GM19438 (cell line): ENCODE results near the gene NDUFS2.

ENCODE experiments used
- ATAC-seq: cut with Tn5 transposase; IDR thresholded peaks from one replicate; pipeline ENCODE4 v1.9.1; 2021; ENCODE audit warnings: low read depth; ENCODE audit not compliant: unreplicated experiment

Gene NDUFS2

DNA sequence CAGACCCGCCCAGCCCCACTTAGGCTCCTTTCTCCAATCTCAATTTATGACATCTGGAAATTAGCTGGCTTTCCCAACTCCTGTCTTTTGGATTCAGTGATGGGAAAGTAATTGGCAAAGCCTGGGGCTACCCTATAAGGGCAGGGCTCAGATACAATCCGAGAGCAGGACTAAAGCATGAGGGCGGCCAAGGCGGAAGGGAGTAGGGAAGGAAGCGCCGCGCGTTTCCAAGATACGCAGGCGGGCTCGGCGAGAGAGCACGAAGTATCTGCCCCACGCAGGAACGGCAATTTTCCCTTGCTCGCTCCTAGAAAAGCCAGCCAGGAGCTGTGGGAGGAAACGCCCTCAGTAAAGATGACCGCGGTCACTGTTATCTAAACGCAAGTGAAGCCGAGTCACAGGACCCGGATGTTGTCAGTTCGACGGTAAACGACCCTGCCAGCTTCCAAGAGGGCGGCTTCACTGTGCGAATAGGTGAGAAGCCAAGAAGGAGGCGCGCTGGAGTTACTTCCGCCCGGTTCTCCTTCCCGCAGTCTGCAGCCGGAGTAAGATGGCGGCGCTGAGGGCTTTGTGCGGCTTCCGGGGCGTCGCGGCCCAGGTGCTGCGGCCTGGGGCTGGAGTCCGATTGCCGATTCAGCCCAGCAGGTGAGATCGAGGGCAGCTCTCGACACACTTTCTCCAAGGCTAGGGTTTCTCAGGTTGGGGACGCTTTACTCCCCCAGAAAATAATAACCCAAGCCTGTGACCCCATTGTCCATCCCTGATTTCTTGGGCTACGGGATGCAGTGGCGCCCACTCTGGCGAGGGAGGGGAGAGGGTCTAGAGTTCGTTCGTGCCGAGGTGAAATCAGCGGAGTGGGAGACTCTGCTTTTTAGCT, at the start of gene NDUFS2:
Gene NDUFS2, plus strand, starts transcription at position 532 of the 877 bp plus-strand sequence. Its CDS starts 19 bp downstream, at position 551.
- peak; percentile 97 for ATAC-seq

DNA sequence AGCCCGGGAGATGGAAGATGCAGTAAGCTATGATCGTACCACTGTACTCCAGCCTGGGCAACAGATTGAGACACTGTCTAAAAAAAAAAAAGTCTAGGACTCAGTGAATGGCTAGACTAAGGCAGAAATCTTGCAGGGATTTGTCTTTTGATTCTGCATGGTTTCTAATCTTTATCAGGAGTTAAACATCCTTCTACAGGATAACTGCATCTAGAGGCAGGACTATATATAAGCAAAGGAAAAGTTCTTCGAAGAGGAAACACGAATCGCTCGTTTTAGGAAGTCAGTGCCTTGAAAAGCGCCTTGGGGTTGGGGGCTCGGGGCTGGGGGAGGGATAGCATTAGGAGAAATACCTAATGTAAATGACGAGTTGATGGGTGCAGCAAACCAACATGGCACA, 49.0 kb upstream of the NDUFS2 start:
- ATAC-seq: peak; percentile 9

DNA sequence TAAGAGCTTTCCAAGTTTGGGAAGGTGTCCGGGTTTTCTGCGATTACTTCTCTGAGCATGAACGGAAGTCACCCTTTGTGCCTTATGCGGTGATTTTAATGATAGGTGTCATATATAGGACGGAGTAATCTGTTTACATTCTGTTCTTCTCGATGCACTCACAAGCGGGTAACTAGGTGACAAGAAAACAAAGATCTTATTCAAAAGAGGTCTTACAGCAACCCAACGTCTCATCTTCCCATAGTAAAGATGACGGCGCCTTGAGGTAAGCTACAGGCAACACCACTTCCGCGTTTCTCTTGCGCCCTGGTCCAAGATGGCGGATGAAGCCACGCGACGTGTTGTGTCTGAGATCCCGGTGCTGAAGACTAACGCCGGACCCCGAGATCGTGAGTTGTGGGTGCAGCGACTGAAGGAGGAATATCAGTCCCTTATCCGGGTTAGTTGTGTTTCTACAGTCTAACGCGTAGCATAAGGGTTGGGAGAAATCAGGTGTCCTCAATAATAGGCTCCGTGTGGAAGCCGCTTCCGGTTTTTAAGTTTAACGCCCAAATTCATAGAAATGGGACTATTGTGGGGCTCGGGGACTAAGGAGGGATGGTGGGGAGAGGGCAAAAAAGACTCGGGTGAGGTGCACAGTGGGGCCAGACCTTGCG, 48.4 kb upstream of the NDUFS2 start, which contains the start of gene UFC1:
Gene UFC1, plus strand, starts transcription at position 297 of the 656 bp plus-strand sequence. Its CDS starts 20 bp downstream, at position 317.
- ATAC-seq: peak; percentile 82

DNA sequence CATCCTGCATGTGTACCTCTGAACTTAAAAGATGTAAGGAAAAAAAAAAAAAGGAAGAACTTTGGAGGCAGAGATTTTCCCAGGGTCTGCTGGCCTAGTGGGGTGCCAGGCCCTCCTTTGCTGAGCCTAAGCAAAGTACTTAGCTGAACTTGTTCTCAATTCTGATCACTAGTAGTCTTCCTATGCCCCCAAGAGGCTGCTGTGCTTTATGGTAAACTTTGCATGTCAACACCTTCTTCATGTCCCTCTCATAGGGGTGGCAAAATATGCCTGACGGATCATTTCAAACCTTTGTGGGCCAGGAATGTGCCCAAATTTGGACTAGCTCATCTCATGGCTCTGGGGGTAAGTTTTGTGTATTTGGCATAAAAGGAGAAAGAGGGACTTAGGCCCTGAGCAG, 44.3 kb upstream of the NDUFS2 start:
- no peak for ATAC-seq

DNA sequence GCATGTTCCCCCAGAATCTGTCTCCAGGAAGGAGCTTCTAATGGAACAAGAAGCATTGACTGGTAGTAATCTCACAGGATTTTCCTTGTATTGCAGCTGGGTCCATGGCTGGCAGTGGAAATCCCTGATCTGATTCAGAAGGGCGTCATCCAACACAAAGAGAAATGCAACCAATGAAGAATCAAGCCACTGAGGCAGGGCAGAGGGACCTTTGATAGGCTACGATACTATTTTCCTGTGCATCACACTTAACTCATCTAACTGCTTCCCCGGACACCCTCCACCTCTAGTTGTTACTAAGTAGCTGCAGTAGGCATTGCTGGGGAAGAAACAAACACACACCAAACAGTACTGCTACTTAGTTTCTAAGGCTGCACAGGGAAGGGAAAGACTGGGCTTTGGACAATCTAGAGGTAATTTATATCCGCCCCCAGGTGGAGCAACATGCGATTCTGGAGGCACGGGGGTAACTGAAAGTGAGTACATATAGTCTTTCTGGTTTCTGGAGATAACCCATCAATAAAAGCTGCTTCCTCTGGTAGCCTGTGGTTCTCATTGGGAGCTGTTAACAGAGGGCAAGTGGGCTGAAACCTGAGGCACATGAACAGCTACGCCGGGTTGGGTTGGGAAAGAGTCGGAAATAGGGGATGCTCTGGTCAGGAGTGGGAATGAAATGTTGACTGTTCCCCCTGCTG, 43.7 kb upstream of the NDUFS2 start:
- no peak for ATAC-seq

DNA sequence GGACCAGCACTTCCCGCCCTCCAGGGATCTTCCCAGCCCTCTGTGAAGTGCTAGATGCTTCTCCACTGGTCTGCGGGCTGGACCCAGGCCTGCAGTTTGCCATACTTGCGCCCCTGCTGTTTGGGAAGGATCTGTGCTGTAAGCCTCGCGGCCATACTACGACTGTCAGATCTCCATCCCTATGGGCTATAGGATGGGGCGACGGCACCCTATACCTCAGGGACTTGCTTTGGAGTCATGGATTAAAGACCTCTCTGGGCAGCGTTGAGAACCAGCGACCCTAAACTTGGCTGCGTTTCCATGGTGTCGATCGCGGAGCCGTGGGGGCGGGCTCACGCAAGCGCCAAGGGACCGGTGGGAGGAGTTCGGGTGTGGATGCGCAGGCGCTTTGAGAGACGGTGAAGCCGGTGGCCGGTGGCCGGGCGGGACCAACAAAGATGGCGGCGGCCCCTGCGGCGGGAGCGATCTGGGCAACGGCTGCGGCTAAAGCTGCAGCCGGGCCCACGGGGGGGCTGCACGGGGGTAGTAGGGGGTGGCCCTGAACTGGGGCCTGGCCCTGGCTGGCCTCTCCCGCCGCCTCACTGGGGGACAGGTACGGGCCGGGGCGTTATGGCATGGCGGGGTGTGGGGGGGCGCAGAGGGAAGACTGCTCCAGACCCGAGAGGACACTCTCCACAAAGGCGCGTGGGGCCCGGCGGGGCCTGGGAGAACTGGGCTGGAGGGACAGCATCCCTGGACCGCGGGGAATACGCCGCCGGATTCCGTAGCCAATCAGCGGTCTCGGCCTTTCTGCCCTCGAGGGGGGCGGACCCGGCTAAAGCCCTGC, 42.9 kb upstream of the NDUFS2 start, which contains the start of gene USP21:
Gene USP21, plus strand, starts transcription at position 414 of the 826 bp plus-strand sequence. CDS start 1,141 bp downstream, outside the sequence.
- peak; percentile 88 for ATAC-seq

DNA sequence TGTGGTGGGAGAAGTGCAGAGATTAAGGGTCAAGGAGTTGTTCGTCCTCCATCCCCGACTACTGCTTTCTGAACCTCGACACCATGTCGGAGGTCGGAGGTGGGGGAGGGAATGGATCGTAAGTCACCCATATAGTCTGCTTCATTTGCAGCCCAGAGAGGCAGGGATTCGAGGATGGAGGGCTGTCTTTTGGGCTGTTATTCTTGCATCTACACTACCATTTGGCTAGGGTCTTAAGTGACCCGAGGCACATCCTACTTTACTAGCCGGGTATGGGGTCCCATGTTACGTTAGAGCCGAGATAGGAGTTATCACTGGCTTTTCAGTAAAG, 42.3 kb upstream of the NDUFS2 start:
- no peak for ATAC-seq

DNA sequence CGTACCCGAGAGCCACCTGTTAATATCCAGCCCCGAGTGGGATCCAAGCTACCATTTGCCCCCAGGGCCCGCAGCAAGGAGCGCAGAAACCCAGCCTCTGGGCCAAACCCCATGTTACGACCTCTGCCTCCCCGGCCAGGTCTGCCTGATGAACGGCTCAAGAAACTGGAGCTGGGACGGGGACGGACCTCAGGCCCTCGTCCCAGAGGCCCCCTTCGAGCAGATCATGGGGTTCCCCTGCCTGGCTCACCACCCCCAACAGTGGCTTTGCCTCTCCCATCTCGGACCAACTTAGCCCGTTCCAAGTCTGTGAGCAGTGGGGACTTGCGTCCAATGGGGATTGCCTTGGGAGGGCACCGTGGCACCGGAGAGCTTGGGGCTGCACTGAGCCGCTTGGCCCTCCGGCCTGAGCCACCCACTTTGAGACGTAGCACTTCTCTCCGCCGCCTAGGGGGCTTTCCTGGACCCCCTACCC, 41.5 kb upstream of the NDUFS2 start:
- ATAC-seq: no peak

DNA sequence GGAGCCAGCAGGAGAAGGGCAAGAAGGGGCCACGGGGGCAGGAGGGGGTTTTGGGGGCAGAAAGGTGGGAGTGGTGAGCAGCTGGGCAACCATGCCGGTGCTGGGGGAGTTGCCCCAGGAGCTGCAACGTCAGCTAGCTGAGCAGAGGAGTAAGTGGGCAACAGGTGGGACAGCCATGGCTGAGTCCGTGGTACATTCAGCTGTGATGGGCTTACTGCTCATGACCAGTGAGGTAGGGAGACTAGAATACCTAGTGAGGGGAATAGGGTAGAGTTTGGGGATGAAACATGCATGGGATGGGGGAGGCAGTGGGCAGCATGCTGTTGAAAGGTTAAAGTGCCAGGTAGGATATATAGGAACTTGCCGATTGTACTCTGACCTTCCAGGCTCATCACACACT, 40.5 kb upstream of the NDUFS2 start:
- no peak for ATAC-seq

DNA sequence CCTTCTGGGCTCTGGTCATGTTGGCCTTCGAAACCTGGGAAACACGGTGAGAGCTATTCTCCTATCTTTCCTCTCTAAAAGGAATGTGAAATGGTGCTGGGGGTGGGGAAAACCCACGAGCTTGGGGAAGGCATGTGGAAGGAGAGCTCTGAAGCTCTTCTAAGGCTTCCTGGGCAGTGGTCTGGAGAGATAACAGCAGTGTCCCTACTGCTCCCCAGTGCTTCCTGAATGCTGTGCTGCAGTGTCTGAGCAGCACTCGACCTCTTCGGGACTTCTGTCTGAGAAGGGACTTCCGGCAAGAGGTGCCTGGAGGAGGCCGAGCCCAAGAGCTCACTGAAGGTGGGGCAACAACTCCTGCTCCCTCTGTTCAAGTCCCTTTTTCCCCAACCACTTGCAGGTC, 40.1 kb upstream of the NDUFS2 start:
- ATAC-seq: no peak

DNA sequence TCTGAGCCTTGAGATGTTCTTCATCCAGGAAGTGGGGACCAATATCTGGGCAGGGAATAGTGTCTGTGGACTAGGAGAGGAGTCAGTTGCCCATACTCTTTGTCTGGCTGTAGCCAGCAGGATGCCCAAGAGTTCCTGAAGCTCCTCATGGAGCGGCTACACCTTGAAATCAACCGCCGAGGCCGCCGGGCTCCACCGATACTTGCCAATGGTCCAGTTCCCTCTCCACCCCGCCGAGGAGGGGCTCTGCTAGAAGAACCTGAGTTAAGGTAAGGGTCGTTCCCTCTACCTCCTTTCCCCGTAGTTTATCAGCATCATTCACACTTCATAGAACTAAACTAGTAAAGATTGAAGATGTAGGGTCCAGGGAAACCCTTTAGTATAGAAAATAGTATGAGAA, 39.4 kb upstream of the NDUFS2 start:
- no peak for ATAC-seq

DNA sequence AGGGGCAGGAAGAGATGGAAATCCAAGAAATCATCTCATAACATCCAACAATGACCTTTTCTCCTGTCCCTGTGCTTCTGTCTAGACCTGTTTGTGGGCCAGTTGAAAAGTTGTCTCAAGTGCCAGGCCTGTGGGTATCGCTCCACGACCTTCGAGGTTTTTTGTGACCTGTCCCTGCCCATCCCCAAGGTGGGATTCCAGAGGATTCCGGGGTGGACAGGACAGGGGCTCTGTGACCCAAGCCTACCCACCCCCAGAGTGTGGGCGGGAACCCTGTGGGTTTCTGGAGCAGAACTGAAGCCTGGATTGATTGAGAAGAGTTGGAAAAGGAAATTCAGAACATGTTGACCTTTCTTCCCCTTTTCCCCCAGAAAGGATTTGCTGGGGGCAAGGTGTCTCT, 38.4 kb upstream of the NDUFS2 start:
- ATAC-seq: no peak

DNA sequence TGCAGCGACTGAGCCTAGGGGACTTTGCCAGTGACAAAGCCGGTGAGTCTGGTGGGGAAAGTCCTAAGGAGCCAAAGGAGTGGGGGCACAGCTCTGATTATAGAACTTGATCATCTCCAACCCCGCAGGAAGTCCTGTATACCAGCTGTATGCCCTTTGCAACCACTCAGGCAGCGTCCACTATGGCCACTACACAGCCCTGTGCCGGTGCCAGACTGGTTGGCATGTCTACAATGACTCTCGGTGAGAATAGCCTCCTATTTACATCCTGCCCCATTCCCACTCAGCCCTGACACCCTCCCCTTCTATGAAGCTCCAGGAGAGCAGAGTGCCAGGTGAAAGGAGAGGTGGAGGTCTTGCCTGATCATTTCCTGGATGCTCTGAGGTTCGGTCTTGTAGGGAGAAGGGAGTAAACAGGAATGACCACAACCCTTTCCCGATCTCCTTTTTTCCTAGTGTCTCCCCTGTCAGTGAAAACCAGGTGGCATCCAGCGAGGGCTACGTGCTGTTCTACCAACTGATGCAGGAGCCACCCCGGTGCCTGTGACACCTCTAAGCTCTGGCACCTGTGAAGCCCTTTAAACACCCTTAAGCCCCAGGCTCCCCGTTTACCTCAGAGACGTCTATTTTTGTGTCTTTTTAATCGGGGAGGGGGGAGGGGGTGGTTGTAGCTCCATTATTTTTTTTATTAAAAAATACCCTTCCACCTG, 37.1 kb upstream of the NDUFS2 start:
- no peak for ATAC-seq

DNA sequence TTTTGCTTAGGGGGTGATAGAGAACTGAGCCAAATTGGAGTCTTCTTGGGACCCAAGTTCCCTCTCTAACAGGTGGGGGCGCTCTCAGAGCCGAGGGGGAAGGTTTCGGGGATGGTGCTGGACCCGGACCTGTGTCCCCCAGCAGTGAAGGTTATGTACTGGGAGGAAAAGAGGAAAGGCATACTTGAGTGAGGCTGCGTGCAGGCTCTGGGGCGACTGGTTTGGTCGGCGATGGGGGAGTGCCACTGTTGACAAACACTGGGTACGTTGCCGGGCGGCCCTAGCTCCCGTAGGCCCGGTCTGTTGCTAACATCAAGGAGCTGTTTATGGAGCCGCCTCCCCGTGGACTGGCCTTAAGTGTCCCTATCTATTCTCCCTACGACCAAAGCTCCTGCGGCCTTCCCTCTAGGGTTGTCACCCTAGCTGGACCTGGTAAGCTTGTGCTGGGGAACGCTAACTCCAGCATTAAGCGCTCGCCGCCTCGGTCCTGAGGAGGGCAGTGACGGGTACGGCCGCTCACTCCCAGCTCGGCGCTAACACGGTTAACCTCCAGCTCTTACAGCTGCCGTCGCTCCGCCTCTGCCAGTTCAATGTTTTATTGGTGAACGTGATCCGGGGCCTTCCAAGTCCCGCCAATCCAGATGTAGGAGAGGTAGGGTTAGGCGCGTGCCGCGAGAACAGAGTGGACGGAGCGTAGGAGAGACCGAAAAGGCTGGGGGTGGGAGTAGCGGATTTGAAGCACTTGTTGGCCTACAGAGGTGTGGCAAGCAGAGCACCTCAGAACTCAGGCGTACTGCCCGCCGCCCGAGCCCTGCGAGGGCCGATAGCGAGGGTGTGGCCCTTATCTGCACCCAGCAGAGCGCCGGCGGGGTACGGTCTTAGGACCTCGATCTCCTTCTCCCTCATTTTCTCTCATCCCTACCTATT, 36.2 kb upstream of the NDUFS2 start, which contains the start of gene PPOX:
Gene PPOX, plus strand, starts transcription at position 685 of the 927 bp plus-strand sequence. CDS start 422 bp downstream, outside the sequence.
- peak; percentile 93 for ATAC-seq

DNA sequence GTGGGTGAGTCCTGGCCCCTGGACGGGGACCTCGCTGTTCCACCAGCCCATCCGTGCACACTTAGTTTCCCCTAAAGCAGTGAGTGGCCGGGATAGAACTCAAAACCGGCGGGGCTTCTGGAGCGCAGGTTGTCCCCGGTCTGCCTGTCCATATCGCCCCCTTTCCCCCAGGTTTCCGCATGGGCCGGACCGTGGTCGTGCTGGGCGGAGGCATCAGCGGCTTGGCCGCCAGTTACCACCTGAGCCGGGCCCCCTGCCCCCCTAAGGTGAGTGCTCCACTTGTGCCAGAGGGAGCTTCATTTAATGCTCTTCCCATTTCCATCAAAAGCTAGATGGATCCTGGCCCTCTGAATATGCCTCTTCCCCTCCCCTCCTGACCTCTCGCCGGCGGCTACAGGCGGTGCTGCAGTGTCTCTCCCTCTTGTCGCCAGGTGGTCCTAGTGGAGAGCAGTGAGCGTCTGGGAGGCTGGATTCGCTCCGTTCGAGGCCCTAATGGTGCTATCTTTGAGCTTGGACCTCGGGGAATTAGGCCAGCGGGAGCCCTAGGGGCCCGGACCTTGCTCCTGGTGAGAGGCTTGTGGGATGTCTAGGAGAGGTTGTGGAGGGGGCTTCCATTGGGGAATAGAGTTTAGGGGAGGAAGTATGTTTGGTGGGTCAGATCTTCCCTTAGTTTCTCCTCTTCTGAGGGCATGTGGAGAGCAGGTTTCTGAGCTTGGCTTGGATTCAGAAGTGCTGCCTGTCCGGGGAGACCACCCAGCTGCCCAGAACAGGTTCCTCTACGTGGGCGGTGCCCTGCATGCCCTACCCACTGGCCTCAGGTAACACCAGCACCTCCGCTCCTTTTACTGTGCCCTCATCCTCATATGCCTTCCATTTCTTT, 35.3 kb upstream of the NDUFS2 start:
- peak; percentile 5 for ATAC-seq

DNA sequence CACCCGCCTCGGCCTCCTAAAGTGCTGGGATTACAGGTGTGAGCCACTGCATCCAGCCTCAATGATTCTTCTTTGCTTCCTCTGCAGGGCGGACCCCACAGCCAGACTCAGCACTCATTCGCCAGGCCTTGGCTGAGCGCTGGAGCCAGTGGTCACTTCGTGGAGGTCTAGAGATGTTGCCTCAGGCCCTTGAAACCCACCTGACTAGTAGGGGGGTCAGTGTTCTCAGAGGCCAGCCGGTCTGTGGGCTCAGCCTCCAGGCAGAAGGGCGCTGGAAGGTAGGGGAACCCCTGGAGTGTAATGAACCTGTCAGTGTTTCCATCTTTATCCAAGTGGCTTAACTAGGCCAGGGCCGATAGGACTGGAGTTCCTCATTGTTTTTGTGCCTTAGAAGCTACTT, 33.3 kb upstream of the NDUFS2 start:
- ATAC-seq: no peak

DNA sequence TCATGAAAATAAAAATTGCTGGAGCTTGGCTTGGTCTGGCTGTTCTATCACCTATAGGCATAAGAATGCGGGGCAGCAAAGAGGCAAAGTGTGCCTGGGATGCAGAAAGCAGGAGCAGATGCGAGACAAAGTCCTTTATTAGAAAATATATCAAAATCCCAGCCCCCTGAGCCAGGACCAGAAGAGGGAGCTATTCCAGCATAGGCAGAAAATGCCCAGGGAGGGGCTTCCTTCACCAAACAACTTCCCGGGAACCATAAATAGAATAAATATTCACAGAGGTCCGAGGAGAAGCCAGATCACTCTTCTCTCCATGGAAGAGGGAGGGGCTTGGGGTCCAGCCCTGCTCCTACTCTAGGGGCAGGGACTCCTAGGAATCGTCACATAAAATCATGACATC, 31.0 kb upstream of the NDUFS2 start:
- no peak for ATAC-seq
